HepG2 (cell line): ENCODE data around the gene LTA. TPM values are rescaled to one million over a fixed set of nuclear protein-coding genes. Genes with fewer than 3 reads are reported as not detected.
A peak's percentile ranks its signal among the peaks of the same experiment; 100 is the strongest.

Source experiments
- ATAC-seq: fragments of 200-7000 bp; cut with Tn5 transposase; 3 replicates; pipeline ENCODE4 v1.9.1; 2020; ENCODE audit warnings: mild to moderate bottlenecking, moderate library complexity
- Bru-seq: library from RNA; stranded (reverse); fragments of 400-500 nt; gene quantifications from one replicate; lab custom pipeline; 2021; lab: Mats Ljungman, UMichigan
- BruChase-seq, 2 experiments: library from RNA; stranded (reverse); fragments of 400-500 nt; gene quantifications; one replicate each; lab custom pipeline; 2021; lab: Mats Ljungman, UMichigan
- BruUV-seq: library from RNA; stranded (reverse); fragments of 400-500 nt; replicated peaks from 2 replicates; lab custom pipeline; 2021; lab: Mats Ljungman, UMichigan
- CTCF ChIA-PET: fragments of 300-600 bp; formaldehyde crosslinking; extraction: SDS; loops from one replicate; lab custom pipeline; 2021; ENCODE audit warnings: low total read pairs, inconsistent platforms, low intra/inter-chr PET ratio; lab: Yijun Ruan, JAX
- POLR2A ChIA-PET: fragments of 350-600 bp; sonication (Branson Sonifier 250); formaldehyde crosslinking; loops from one replicate; lab custom pipeline; 2020; ENCODE audit warnings: antibody characterized with exemption, inconsistent platforms; lab: Yijun Ruan, JAX
- DNase-seq: peaks from one replicate; pipeline ENCODE4 v3.0.0-alpha.2; 2015; ENCODE audit warnings: low spot score
- FAIRE-seq: peaks from 3 replicates; lab custom pipeline; 2011; peaks lifted over from hg19 to GRCh38; lab: Jason Lieb, UNC
- H2AFZ ChIP-seq: one replicate; pipeline ENCODE4 v1.6.1; 2011; ENCODE audit warnings: low read length, inconsistent platforms
- H3K27ac ChIP-seq: fragments of 300-600 bp; 3 replicates; pipeline ENCODE4 v1.8.0; 2011; ENCODE audit warnings: mixed run types, mild to moderate bottlenecking, mixed read lengths, low read length, inconsistent platforms; ENCODE audit not compliant: insufficient read depth; ENCODE audit errors: extremely low read length
- H3K27me3 ChIP-seq, 2 experiments: fragments of 200-600 bp in 1 of 2; 2 replicates in 1 of 2; 3 replicates in 1 of 2; pipeline versions ENCODE4 v1.6.0 to v1.8.0; 2011; ENCODE audit warnings: low read length in 2 of 2, mild to moderate bottlenecking in 2 of 2, moderate library complexity in 2 of 2, inconsistent platforms in 1 of 2; ENCODE audit not compliant: insufficient read depth in 2 of 2, control insufficient read depth in 1 of 2
- H3K36me3 ChIP-seq, 2 experiments: fragments of 200-600 bp in 1 of 2; replicated peaks in 1 of 2; 2 replicates in 1 of 2; 3 replicates in 1 of 2; pipeline versions ENCODE4 v1.5.1 to v1.8.0; 2011; ENCODE audit warnings: low read length in 2 of 2, inconsistent platforms in 1 of 2; ENCODE audit not compliant: insufficient read depth in 2 of 2, control insufficient read depth in 1 of 2
- H3K4me1 ChIP-seq: 2 replicates; pipeline ENCODE4 v1.5.1; 2012; ENCODE audit warnings: low read length, inconsistent platforms; ENCODE audit not compliant: insufficient read depth
- H3K4me2 ChIP-seq: 2 replicates; pipeline ENCODE4 v1.6.0; 2011; ENCODE audit warnings: low read depth, low read length, inconsistent platforms
- H3K4me3 ChIP-seq, 3 experiments: fragments of 200-600 bp in 1 of 3; sonication (generic), shearing (Covaris generic) in 1 of 3; replicated peaks in 1 of 3; 2 replicates each; pipeline ENCODE4 v1.5.1; 2011 to 2016; ENCODE audit warnings: low read length in 3 of 3, inconsistent platforms in 2 of 3, low read depth in 2 of 3, mild to moderate bottlenecking in 2 of 3, control low read depth in 1 of 3, mixed read lengths in 1 of 3; ENCODE audit not compliant: insufficient read depth in 1 of 3
- H3K79me2 ChIP-seq: one replicate; pipeline ENCODE4 v1.6.1; 2011; ENCODE audit warnings: low read length, inconsistent platforms; ENCODE audit not compliant: insufficient read depth
- H3K9ac ChIP-seq: 2 replicates; pipeline ENCODE4 v1.6.0; 2011; ENCODE audit warnings: mild to moderate bottlenecking, low read depth, low read length, inconsistent platforms; ENCODE audit not compliant: insufficient read depth
- H3K9me3 ChIP-seq: 2 replicates; pipeline ENCODE4 v1.5.1; 2012; ENCODE audit warnings: mild to moderate bottlenecking, low read length
- H4K20me1 ChIP-seq: 2 replicates; pipeline ENCODE4 v1.6.0; 2011; ENCODE audit warnings: inconsistent platforms, mild to moderate bottlenecking, low read length, moderate library complexity; ENCODE audit not compliant: insufficient read depth
- CEBPB ChIP-seq: IDR thresholded peaks from 2 replicates; pipeline ENCODE4 v1.6.1; 2011; ENCODE audit warnings: low read depth, low read length, improper control_type of control experiment, borderline replicate concordance
- CHCHD3 ChIP-seq: sonication (generic); formaldehyde crosslinking; IDR thresholded peaks from 2 replicates; pipeline ENCODE4 v1.8.0; 2022; ENCODE audit warnings: mild to moderate bottlenecking, missing genetic modification reagents, moderate library complexity
- ISX ChIP-seq: sonication (generic); formaldehyde crosslinking; conservative IDR thresholded peaks from 2 replicates; pipeline ENCODE4 v1.5.0; 2020; ENCODE audit warnings: missing genetic modification reagents
- NR1H2 ChIP-seq: sonication (generic); formaldehyde crosslinking; IDR thresholded peaks from 2 replicates; pipeline ENCODE4 v1.8.1; 2022; ENCODE audit warnings: low read depth, missing genetic modification reagents, borderline replicate concordance
- REL ChIP-seq: sonication (generic); formaldehyde crosslinking; conservative IDR thresholded peaks from 2 replicates; pipeline ENCODE4 v1.8.0; 2022; ENCODE audit warnings: mild to moderate bottlenecking, missing genetic modification reagents, moderate library complexity
- SMARCC2 ChIP-seq: fragments of 450-650 bp; IDR thresholded peaks from 2 replicates; pipeline ENCODE4 v1.6.1; 2017; ENCODE audit warnings: antibody characterized with exemption, mild to moderate bottlenecking
- TAF1 ChIP-seq: sonication (generic); formaldehyde crosslinking; IDR thresholded peaks from 2 replicates; pipeline ENCODE4 v1.4.0; 2020; ENCODE audit warnings: missing genetic modification reagents
- ZNF24 ChIP-seq: fragments of 450-650 bp; IDR thresholded peaks from 2 replicates; pipeline ENCODE4 v1.6.1; 2017; ENCODE audit warnings: antibody characterized with exemption, mild to moderate bottlenecking
- ZNF317 ChIP-seq: sonication (generic); formaldehyde crosslinking; IDR thresholded peaks from 2 replicates; pipeline ENCODE4 v1.5.0; 2020; ENCODE audit warnings: mild to moderate bottlenecking, missing genetic modification reagents
- ZNF614 ChIP-seq: IDR thresholded peaks from 2 replicates; pipeline ENCODE4 v1.6.1; 2018; ENCODE audit warnings: missing biosample characterization, missing genetic modification reagents, inconsistent platforms, borderline replicate concordance
- ZNF674 ChIP-seq: sonication (generic); formaldehyde crosslinking; IDR thresholded peaks from 2 replicates; pipeline ENCODE4 v1.5.0; 2020; ENCODE audit warnings: low read depth, mild to moderate bottlenecking, missing genetic modification reagents
- ZSCAN21 ChIP-seq: sonication (generic); formaldehyde crosslinking; IDR thresholded peaks from 2 replicates; pipeline ENCODE4 v1.8.0; 2022; ENCODE audit warnings: mild to moderate bottlenecking, missing genetic modification reagents, moderate library complexity, borderline replicate concordance
- WGBS: methylation state at CpG from one replicate; pipeline ENCODE4 v1.1.6; 2017; ENCODE audit warnings: low lambda C conversion rate; 5-methylcytosine and 5-hydroxymethylcytosine counted together
- in situ Hi-C: cut with HindIII; loops from 2 replicates; pipeline ENCODE4 v1.10.0; 2017; ENCODE audit warnings: low pct_unique_long_range_greater_than_20kb; ENCODE audit not compliant: extremely low pct_ligation_motif_present
- intact Hi-C: fragments of 100-400 bp; cut with micrococcal nuclease; formaldehyde crosslinking; loops from one replicate; pipeline ENCODE4 v1.10.0; 2022; ENCODE audit not compliant: unreplicated experiment
- long read RNA-seq, 2 experiments: library from RNA in 1 of 2; library from polyadenylated mRNA in 1 of 2; stranded (forward) in 1 of 2; unstranded in 1 of 2; transcript quantifications; one replicate each; pipeline ENCODE4 v2.0.0, GENCODE V29; 2019 to 2022
- polyA minus RNA-seq, 3 experiments: library from RNA; depleted of rRNA, polyadenylated mRNA; stranded (reverse); fragments of >200 nt; gene quantifications; 2 replicates each; pipeline ENCODE4 v1.2.3, GENCODE V29; 2011; ENCODE audit warnings: low replicate concordance in 1 of 3
- polyA plus RNA-seq, 8 experiments: library from polyadenylated mRNA; depleted of rRNA in 3 of 8; stranded (reverse) in 7 of 8; unstranded in 1 of 8; fragments of >200 nt; fragmentation: Illumina TruSeq in 4 of 8; extraction: Trizol in 4 of 8; gene quantifications; 2 replicates each; pipeline versions ENCODE4 v1.2.1 to v1.2.3, GENCODE V29; 2011 to 2016; ENCODE audit warnings: low read depth in 4 of 8, missing spikeins in 1 of 8, mixed read lengths in 1 of 8; ENCODE audit not compliant: insufficient read depth in 1 of 8
- total RNA-seq, 5 experiments: library from RNA; depleted of rRNA; stranded (reverse); fragments of >200 nt; fragmentation: Illumina TruSeq; extraction: Trizol; gene quantifications; 2 replicates each; pipeline ENCODE4 v1.2.3, GENCODE V29; 2016; ENCODE audit warnings: low read depth in 1 of 5
- TF ChIP-seq, protein P1 (sequence below): sonication (generic); formaldehyde crosslinking; conservative IDR thresholded peaks from 2 replicates; pipeline ENCODE4 v1.8.1; 2023; ENCODE audit warnings: missing genetic modification reagents

Gene LTA, protein sequence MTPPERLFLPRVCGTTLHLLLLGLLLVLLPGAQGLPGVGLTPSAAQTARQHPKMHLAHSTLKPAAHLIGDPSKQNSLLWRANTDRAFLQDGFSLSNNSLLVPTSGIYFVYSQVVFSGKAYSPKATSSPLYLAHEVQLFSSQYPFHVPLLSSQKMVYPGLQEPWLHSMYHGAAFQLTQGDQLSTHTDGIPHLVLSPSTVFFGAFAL
- total RNA-seq (2016; rRNA removed; fragmentation: Illumina TruSeq; extraction: Trizol) (not detected in 2 replicates), polyA plus RNA-seq (2011; rRNA removed) (0.09 TPM in 1 of 2 replicates, not detected in the other), polyA minus RNA-seq (2011; rRNA and poly(A)+ RNA removed; ENCODE audit: low replicate concordance) (not detected in 2 replicates), Bru-seq, nascent RNA (percentile 25 among the genes with signal in this experiment), BruChase-seq, experiment 1, labeled RNA remaining after a 6-hour chase (percentile 33 among the genes with signal in this experiment), BruChase-seq, experiment 2, labeled RNA remaining after a 2-hour chase (percentile 9 among the genes with signal in this experiment)
- not detected in 2 replicates for total RNA-seq (2016; cell fraction: cytosol; rRNA removed; fragmentation: Illumina TruSeq; extraction: Trizol; ENCODE audit: low read depth)
- not detected in 2 replicates for total RNA-seq (2016; cell fraction: insoluble cytoplasmic fraction; rRNA removed; fragmentation: Illumina TruSeq; extraction: Trizol)
- not detected in 2 replicates for total RNA-seq (2016; cell fraction: membrane; rRNA removed; fragmentation: Illumina TruSeq; extraction: Trizol)
- not detected in 2 replicates for total RNA-seq (2016; cell fraction: nucleus; rRNA removed; fragmentation: Illumina TruSeq; extraction: Trizol)
- polyA plus RNA-seq (2011; cell fraction: cytosol; rRNA removed), result 0.04 TPM in 1 of 2 replicates, not detected in the other
- polyA plus RNA-seq (2011; cell fraction: nucleus; rRNA removed), result 0.09 TPM in 1 of 2 replicates, not detected in the other
- polyA plus RNA-seq (2012), result 0.09 TPM in 1 of 2 replicates, not detected in the other
- polyA plus RNA-seq (2016; cell fraction: cytosol; fragmentation: Illumina TruSeq; extraction: Trizol; ENCODE audit: low read depth), result not detected in 2 replicates
- polyA plus RNA-seq (2016; cell fraction: insoluble cytoplasmic fraction; fragmentation: Illumina TruSeq; extraction: Trizol; ENCODE audit: low read depth), result not detected in 2 replicates
- polyA plus RNA-seq (2016; cell fraction: membrane; fragmentation: Illumina TruSeq; extraction: Trizol; ENCODE audit: low read depth), result not detected in 2 replicates
- polyA plus RNA-seq (2016; cell fraction: nucleus; fragmentation: Illumina TruSeq; extraction: Trizol; ENCODE audit: insufficient read depth, low read depth), result not detected in 2 replicates
- polyA minus RNA-seq (2011; cell fraction: cytosol; rRNA and poly(A)+ RNA removed), result not detected in 2 replicates
- polyA minus RNA-seq (2011; cell fraction: nucleus; rRNA and poly(A)+ RNA removed), result not detected in 2 replicates
- long read RNA-seq, experiment 1, result 0 reads
- long read RNA-seq, experiment 2, result 0 reads

GRCh38 chr6:31572041-31572911 lies at the start of gene LTA:
LTA (plus strand) TSS chr6:31572289; CDS start chr6:31572743, 454 bp downstream.
- in situ Hi-C loops (no loop called here), intact Hi-C loops (no loop called here)
- H2AFZ ChIP-seq, result no peak within 1 kb of the TSS
- peaks cover 20 to 78% of the 10 kb centered on the region in 2 experiments for H3K27me3 ChIP-seq
- peak within 1 kb of the TSS in 1 of 3 experiments; percentile 24; a peak in 1 of 6 replicates for H3K4me3 ChIP-seq
- H3K36me3 ChIP-seq, result no peaks in the 10 kb centered on the region
- BruUV-seq, result no TSS peak
- ChIA-PET POLR2A (no interaction called here), CTCF (no interaction called here)
- H3K4me2 ChIP-seq, result peak within 1 kb of the TSS; percentile 48
- H3K79me2 ChIP-seq, result no peaks in the 10 kb centered on the region
- H3K9ac ChIP-seq, result no peak within 1 kb of the TSS; the same call in 1 of the 2 replicates
- WGBS, result 28% methylated on average over 22 of the region's 27 CpGs
- H4K20me1 ChIP-seq, result no peaks in the 10 kb centered on the region
- ATAC-seq, result peak; percentile 58
- FAIRE-seq, result no peak
- peaks cover 8% of the 10 kb centered on the region for H3K4me1 ChIP-seq
- DNase-seq, result no peak
- no peak within 1 kb of the TSS for H3K27ac ChIP-seq
- no peaks in the 10 kb centered on the region for H3K9me3 ChIP-seq
- TF ChIP-seq ZNF674 (CRISPR knock-in tag), result no peak
- TF ChIP-seq SMARCC2, result no peak
- TF ChIP-seq, protein P1, sequence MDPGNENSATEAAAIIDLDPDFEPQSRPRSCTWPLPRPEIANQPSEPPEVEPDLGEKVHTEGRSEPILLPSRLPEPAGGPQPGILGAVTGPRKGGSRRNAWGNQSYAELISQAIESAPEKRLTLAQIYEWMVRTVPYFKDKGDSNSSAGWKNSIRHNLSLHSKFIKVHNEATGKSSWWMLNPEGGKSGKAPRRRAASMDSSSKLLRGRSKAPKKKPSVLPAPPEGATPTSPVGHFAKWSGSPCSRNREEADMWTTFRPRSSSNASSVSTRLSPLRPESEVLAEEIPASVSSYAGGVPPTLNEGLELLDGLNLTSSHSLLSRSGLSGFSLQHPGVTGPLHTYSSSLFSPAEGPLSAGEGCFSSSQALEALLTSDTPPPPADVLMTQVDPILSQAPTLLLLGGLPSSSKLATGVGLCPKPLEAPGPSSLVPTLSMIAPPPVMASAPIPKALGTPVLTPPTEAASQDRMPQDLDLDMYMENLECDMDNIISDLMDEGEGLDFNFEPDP (CRISPR knock-in tag), result 0 out of 2 replicates have a peak, but pooled peaks have one; percentile 53
- TF ChIP-seq CHCHD3 (CRISPR knock-in tag), result no peak
- no peak for TF ChIP-seq ZNF614 (CRISPR knock-in tag)
- no peak for TF ChIP-seq ISX (CRISPR knock-in tag)
- no peak for TF ChIP-seq ZNF24
- TF ChIP-seq ZNF317 (CRISPR knock-in tag), result no peak
- TF ChIP-seq REL, result no peak
- no peak for TF ChIP-seq TAF1 (CRISPR knock-in tag)
- no peak for TF ChIP-seq ZSCAN21
- no peak for TF ChIP-seq CEBPB
- TF ChIP-seq NR1H2 (CRISPR knock-in tag), result no peak
